Measurements from ENCODE around the gene FHIT. TPM values are rescaled to one million over a fixed set of nuclear protein-coding genes. Genes with fewer than 3 reads are reported as not detected.

FHIT gene
- total RNA-seq, 2 experiments from 2014 or later, result 86.0 to 90.6 TPM

GRCh38 chr3:60772584-60772983 lies 478.7 kb downstream of the FHIT start:
- Histone ChIP-seq H3K4me1 (ENCODE audit: insufficient read depth, low read length) (no peaks in the 10 kb centered on the region), H3K27ac (ENCODE audit: low read depth in 1 of 2, low read length in 2 of 2) (no peak overlapping the region), H3K4me3 (ENCODE audit: low read length) (no peak overlapping the region), H3K36me3 (ENCODE audit: insufficient read depth, low read length) (no peaks in the 10 kb centered on the region), H3K9me3 (ENCODE audit: control insufficient read depth in 1 of 2, insufficient read depth in 1 of 2, low read length in 2 of 2) (peaks cover 6 to 10% of the 10 kb centered on the region in 2 experiments), H3K27me3 (ENCODE audit: control insufficient read depth in 1 of 2, insufficient read depth in 2 of 2, low read length in 2 of 2) (no peaks in the 10 kb centered on the region)
- Mint-ChIP-seq H3K4me1 (ENCODE audit: low read depth) (no peaks in the 10 kb centered on the region), H3K27me3 (no peaks in the 10 kb centered on the region), H3K4me3 (no peak overlapping the region), H3K27ac (no peak overlapping the region), H3K36me3 (ENCODE audit: low read depth) (no peaks in the 10 kb centered on the region), H3K9me3 (no peaks in the 10 kb centered on the region)
- CTCF ChIA-PET, result no interaction called here
- DNase-seq (no peak), ATAC-seq (ENCODE audit: poor library complexity) (no peak)
- no peak for TF ChIP-seq CTCF (IDR thresholded peaks at IDR 0.05)
- intact Hi-C loops (cut with DNase I, micrococcal nuclease), result no loop called here
- POLR2A ChIA-PET, result no interaction called here

GRCh38 chr3:60771766-60772165 lies 479.5 kb downstream of the FHIT start:
- no peak overlapping the region for H3K27ac ChIP-seq (ENCODE audit: low read depth in 1 of 2, low read length in 2 of 2)
- no peak overlapping the region for H3K27ac Mint-ChIP-seq
- TF ChIP-seq CTCF (IDR thresholded peaks at IDR 0.05), result no peak
- CTCF ChIA-PET, result no interaction called here
- intact Hi-C loops (cut with DNase I, micrococcal nuclease), result no loop called here
- H3K9me3 ChIP-seq (ENCODE audit: control insufficient read depth in 1 of 2, insufficient read depth in 1 of 2, low read length in 2 of 2), result peaks cover 6 to 10% of the 10 kb centered on the region in 2 experiments
- ATAC-seq (ENCODE audit: poor library complexity) (no peak), DNase-seq (no peak)
- H3K4me3 ChIP-seq (ENCODE audit: low read length), result no peak overlapping the region
- no peaks in the 10 kb centered on the region for H3K36me3 Mint-ChIP-seq (ENCODE audit: low read depth)
- no peaks in the 10 kb centered on the region for H3K4me1 ChIP-seq (ENCODE audit: insufficient read depth, low read length)
- H3K36me3 ChIP-seq (ENCODE audit: insufficient read depth, low read length), result no peaks in the 10 kb centered on the region
- H3K9me3 Mint-ChIP-seq, result no peaks in the 10 kb centered on the region
- no peaks in the 10 kb centered on the region for H3K27me3 ChIP-seq (ENCODE audit: control insufficient read depth in 1 of 2, insufficient read depth in 2 of 2, low read length in 2 of 2)
- no peaks in the 10 kb centered on the region for H3K27me3 Mint-ChIP-seq
- H3K4me1 Mint-ChIP-seq (ENCODE audit: low read depth), result no peaks in the 10 kb centered on the region
- POLR2A ChIA-PET, result no interaction called here
- H3K4me3 Mint-ChIP-seq, result no peak overlapping the region

GRCh38 chr3:60770532-60770931 lies 480.7 kb downstream of the FHIT start:
- Histone ChIP-seq H3K4me3 (ENCODE audit: low read length) (no peak overlapping the region), H3K9me3 (ENCODE audit: control insufficient read depth in 1 of 2, insufficient read depth in 1 of 2, low read length in 2 of 2) (peaks cover 6% of the 10 kb centered on the region in 2 experiments), H3K27me3 (ENCODE audit: control insufficient read depth in 1 of 2, insufficient read depth in 2 of 2, low read length in 2 of 2) (no peaks in the 10 kb centered on the region), H3K4me1 (ENCODE audit: insufficient read depth, low read length) (no peaks in the 10 kb centered on the region), H3K27ac (ENCODE audit: low read depth in 1 of 2, low read length in 2 of 2) (no peak overlapping the region), H3K36me3 (ENCODE audit: insufficient read depth, low read length) (no peaks in the 10 kb centered on the region)
- ChIA-PET CTCF (no interaction called here), POLR2A (no interaction called here)
- DNase-seq (no peak), ATAC-seq (ENCODE audit: poor library complexity) (no peak)
- no peak overlapping the region for H3K4me3 Mint-ChIP-seq
- no peaks in the 10 kb centered on the region for H3K4me1 Mint-ChIP-seq (ENCODE audit: low read depth)
- no peaks in the 10 kb centered on the region for H3K9me3 Mint-ChIP-seq
- TF ChIP-seq CTCF (IDR thresholded peaks at IDR 0.05), result no peak
- intact Hi-C loops (cut with DNase I, micrococcal nuclease), result no loop called here
- H3K27ac Mint-ChIP-seq, result no peak overlapping the region
- H3K36me3 Mint-ChIP-seq (ENCODE audit: low read depth), result no peaks in the 10 kb centered on the region
- H3K27me3 Mint-ChIP-seq, result no peaks in the 10 kb centered on the region

Measured in CD4-positive, alpha-beta T cell (primary cell).